ENCODE results near the gene NKAIN2.

GRCh38 chr6:123803504-123804013 is at the start of gene NKAIN2:
- TF ChIP-seq CTCF (IDR thresholded peaks at IDR 0.05; ENCODE audit: low read length) (no peak), EZH2 (optimal IDR thresholded peaks at IDR 0.05; ENCODE audit: low read depth, low read length) (no peak), EZH2phosphoT487 (IDR thresholded peaks at IDR 0.05; ENCODE audit: low read length) (no peak)
